GM12865 (cell line): Measurements from ENCODE around the gene DPYSL4.
A peak's percentile ranks its signal among the peaks of the same experiment; 100 is the strongest.

Experiments
- DNase-seq: peaks from one replicate; pipeline ENCODE4 v3.0.0; 2010; ENCODE audit warnings: low read depth
- H3K4me3 ChIP-seq: 2 replicates; pipeline ENCODE4 v1.5.1; 2011; ENCODE audit warnings: mild to moderate bottlenecking, low read depth, low read length, control low read depth
- TF ChIP-seq, protein P1 (sequence below): IDR thresholded peaks from 2 replicates; pipeline ENCODE4 v1.5.1; 2011; ENCODE audit warnings: low read length, control low read depth, low read depth, inconsistent platforms; ENCODE audit not compliant: insufficient read depth; ENCODE audit errors: missing control alignments

Gene DPYSL4

GRCh38 chr10:132229834-132230556 is 43.2 kb downstream of the DPYSL4 start:
- no peak overlapping the region for H3K4me3 ChIP-seq
- TF ChIP-seq, protein P1, sequence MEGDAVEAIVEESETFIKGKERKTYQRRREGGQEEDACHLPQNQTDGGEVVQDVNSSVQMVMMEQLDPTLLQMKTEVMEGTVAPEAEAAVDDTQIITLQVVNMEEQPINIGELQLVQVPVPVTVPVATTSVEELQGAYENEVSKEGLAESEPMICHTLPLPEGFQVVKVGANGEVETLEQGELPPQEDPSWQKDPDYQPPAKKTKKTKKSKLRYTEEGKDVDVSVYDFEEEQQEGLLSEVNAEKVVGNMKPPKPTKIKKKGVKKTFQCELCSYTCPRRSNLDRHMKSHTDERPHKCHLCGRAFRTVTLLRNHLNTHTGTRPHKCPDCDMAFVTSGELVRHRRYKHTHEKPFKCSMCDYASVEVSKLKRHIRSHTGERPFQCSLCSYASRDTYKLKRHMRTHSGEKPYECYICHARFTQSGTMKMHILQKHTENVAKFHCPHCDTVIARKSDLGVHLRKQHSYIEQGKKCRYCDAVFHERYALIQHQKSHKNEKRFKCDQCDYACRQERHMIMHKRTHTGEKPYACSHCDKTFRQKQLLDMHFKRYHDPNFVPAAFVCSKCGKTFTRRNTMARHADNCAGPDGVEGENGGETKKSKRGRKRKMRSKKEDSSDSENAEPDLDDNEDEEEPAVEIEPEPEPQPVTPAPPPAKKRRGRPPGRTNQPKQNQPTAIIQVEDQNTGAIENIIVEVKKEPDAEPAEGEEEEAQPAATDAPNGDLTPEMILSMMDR = no peak
- DNase-seq = peak; percentile 14

GRCh38 chr10:132230557-132231210 is 43.9 kb downstream of the DPYSL4 start:
- no peak overlapping the region for H3K4me3 ChIP-seq
- TF ChIP-seq, protein P1 = no peak
- no peak for DNase-seq

DNA sequence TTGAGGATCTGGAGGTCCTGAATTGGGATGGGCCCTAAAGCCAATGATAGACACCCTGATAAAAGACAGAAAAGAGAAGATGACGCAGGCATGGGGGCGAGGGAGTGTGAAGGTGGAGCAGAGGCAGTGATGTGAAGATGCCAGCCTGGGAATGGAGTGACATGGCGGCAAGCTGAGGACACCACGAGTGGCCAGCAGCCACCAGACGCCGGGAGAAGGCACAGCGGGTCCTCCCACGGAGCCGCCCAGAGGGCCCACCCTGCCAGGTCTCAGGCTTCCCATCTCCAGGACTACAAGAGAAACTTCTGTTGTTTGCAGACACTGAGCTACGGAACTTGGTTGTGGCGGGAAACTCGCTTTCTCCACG is 44.9 kb downstream of the DPYSL4 start:
- H3K4me3 ChIP-seq = no peak overlapping the region
- no peak for DNase-seq
- TF ChIP-seq, protein P1 = no peak

DNA sequence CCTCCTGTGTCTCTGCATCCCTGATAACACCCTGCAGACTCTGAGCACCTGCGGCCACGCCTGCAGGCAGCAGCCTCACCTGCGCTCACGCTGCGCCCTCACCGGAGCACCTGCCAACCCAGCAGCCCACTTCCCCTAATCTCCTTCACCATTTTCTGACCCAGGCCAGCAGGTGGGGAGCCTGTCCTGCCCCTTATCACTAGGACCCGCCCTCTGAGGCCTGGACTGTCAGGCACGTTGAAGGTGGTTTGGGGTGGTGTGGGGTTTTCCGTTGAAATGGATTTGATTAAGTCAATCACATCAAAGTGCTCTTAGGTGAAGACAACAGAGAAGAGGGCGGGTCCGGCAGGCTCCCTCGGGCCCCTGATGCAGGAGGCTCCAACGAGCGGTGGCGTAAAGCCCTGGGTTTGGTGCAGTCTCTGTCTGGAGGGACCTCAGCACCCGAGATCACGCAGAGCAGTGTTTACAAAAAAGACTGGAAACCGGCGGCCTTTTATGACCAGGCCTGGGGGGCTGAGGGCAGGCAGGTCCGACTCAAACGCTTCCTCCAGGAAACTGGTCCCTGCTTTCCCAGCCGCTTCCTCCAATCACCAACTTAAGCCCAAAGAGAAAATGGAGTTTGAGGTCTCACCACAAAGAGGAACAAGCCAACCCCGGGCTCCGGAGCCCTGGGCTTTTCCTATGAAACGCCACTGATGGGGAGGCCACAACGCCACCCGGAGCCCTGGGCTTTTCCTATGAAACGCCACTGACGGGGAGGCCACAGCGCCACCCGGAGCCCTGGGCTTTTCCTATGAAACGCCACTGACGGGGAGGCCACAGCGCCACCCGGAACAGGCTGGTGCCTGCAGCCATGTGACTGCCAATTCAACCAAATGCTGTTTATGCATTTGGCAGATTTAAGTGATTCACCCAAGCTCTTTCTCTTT is 45.5 kb downstream of the DPYSL4 start:
- TF ChIP-seq, protein P1 = no peak
- no peak for DNase-seq
- no peak overlapping the region for H3K4me3 ChIP-seq

DNA sequence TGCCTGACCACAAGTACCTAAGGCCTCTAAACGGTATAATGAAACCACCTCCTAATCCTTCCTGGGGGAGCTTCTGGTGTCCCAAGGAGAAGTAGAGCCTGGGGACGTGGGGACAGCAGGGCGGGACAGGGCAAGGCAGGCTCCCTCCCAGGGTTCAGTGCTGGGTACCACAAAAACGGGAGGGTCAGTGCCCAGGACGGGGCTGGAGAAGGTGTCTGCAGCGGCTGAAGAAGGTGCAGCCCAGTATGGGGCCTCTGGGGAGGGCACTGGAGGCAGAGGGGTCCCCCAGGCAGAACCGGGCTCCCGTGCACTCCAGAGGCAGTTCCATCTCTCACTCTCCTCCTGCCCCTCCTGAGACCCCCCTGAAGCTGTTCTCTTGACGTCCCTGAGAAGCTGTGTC is 46.2 kb downstream of the DPYSL4 start:
- H3K4me3 ChIP-seq = no peak overlapping the region
- DNase-seq = no peak
- TF ChIP-seq, protein P1 = no peak

DNA sequence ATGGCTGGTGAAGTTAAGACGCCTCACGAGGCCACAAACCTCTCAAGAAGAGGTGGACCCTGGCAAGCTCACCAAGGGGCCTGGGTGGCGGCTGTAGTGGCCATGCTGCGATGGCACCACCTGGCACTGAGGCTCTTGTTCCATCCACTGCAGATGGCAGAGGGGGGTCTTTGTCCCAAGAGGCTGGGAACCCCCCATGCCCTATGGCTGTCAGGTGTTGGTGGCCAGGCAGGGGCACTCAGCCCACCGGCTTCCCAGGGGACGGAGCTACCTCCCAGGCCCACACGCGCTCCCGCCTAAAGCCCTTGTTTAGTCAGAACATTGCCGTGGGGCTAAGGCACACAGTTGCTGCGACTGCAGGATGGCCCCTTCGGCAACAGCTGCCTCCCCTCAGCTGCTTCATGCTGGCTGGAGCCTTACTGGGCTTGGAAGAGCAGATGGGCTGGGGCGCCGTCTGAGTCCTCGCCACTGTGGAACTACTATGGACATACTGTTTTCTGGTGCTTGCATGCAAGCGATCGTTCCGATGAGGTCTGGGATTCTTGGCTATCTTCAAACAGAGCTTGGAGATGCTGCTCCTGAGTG is 46.8 kb downstream of the DPYSL4 start:
- TF ChIP-seq, protein P1 = no peak
- DNase-seq = no peak

More for the DNA sequence above, 46.8 kb downstream of the DPYSL4 start:
- H3K4me3 ChIP-seq = no peak overlapping the region
